Cardiac muscle cell (in vitro differentiated cells and primary cell): ENCODE data around the gene RERE. TPM values are rescaled to one million over a fixed set of nuclear protein-coding genes. Genes with fewer than 3 reads are reported as not detected.

ENCODE experiments used
- DNase-seq, 2 donors: peaks; one replicate each; pipeline versions ENCODE4 v3.0.0 to v3.0.0-alpha.2; 2010 to 2017; ENCODE audit warnings: low read depth in 1 of 2, low spot score in 1 of 2
- H3K27ac ChIP-seq: fragments of 200-600 bp; sonication (generic); 2 replicates; pipeline ENCODE4 v1.5.1; 2016
- H3K27me3 ChIP-seq: fragments of 200-600 bp; sonication (generic); 2 replicates; pipeline ENCODE4 v1.6.0; 2016; ENCODE audit warnings: control low read depth
- H3K36me3 ChIP-seq: fragments of 200-600 bp; sonication (generic); 2 replicates; pipeline ENCODE4 v1.5.1; 2016; ENCODE audit warnings: control low read depth
- H3K4me1 ChIP-seq: fragments of 200-600 bp; sonication (generic); 2 replicates; pipeline ENCODE4 v1.8.1; 2017; ENCODE audit warnings: low read depth, mild to moderate bottlenecking, mixed run types
- H3K4me3 ChIP-seq: fragments of 200-600 bp; sonication (generic); 2 replicates; pipeline ENCODE4 v1.5.1; 2016; ENCODE audit warnings: mild to moderate bottlenecking
- H3K9me3 ChIP-seq: fragments of 200-600 bp; sonication (generic); 2 replicates; pipeline ENCODE4 v1.5.1; 2017; ENCODE audit warnings: low read depth, mild to moderate bottlenecking, control low read depth
- CTCF ChIP-seq: IDR thresholded peaks from 2 replicates; pipeline ENCODE4 v1.5.1; 2012; ENCODE audit warnings: low read depth, mild to moderate bottlenecking, low read length
- polyA plus RNA-seq: library from polyadenylated mRNA; unstranded; fragments of >200 nt; fragmentation: Nextera tagmentation; extraction: Ambion mirVana; gene quantifications from 2 replicates; pipeline ENCODE4 v1.2.1, GENCODE V29; 2016
- total RNA-seq: library from RNA; depleted of rRNA; stranded (reverse); fragments of >200 nt; gene quantifications from 2 replicates; pipeline ENCODE4 v1.2.3, GENCODE V29; 2016

Gene RERE
- total and polyA plus RNA-seq, 2 experiments from 2014 or later: 72.5 to 81.0 TPM

- no peak overlapping the region for H3K4me3 ChIP-seq
- TF ChIP-seq CTCF: peak; percentile 61
- peak; percentile 67 to 82 for DNase-seq
- peak overlapping the region; percentile 50 for H3K27ac ChIP-seq
- H3K9me3 ChIP-seq: no peaks in the 10 kb centered on the region
- H3K4me1 ChIP-seq: peaks cover 31% of the 10 kb centered on the region
- H3K36me3 ChIP-seq: no peaks in the 10 kb centered on the region
- no peaks in the 10 kb centered on the region for H3K27me3 ChIP-seq
Measured at GRCh38 chr1:8409106-8409505, 408.3 kb downstream of the RERE start.

GRCh38 chr1:8408151-8408839 lies 409.1 kb downstream of the RERE start:
- no peaks in the 10 kb centered on the region for H3K27me3 ChIP-seq
- H3K36me3 ChIP-seq: no peaks in the 10 kb centered on the region
- peak overlapping the region; percentile 50 for H3K27ac ChIP-seq
- H3K4me3 ChIP-seq: no peak overlapping the region
- no peaks in the 10 kb centered on the region for H3K9me3 ChIP-seq
- TF ChIP-seq CTCF: no peak
- peak in 1 of 2 donors; percentile 97 for DNase-seq
- H3K4me1 ChIP-seq: peaks cover 31% of the 10 kb centered on the region

- Histone ChIP-seq H3K4me1 (peaks cover 31% of the 10 kb centered on the region), H3K27ac (peak overlapping the region; percentile 50), H3K4me3 (no peak overlapping the region), H3K36me3 (no peaks in the 10 kb centered on the region), H3K9me3 (no peaks in the 10 kb centered on the region), H3K27me3 (no peaks in the 10 kb centered on the region)
- no peak for TF ChIP-seq CTCF
- DNase-seq: no peak
Measured at GRCh38 chr1:8407652-8408051, 409.8 kb downstream of the RERE start.

GRCh38 chr1:8406960-8407359 lies 410.5 kb downstream of the RERE start:
- peak in 1 of 2 donors; percentile 68 for DNase-seq
- no peak for TF ChIP-seq CTCF
- Histone ChIP-seq H3K27me3 (no peaks in the 10 kb centered on the region), H3K27ac (no peak overlapping the region), H3K36me3 (no peaks in the 10 kb centered on the region), H3K9me3 (no peaks in the 10 kb centered on the region), H3K4me1 (peaks cover 31% of the 10 kb centered on the region), H3K4me3 (no peak overlapping the region)

GRCh38 chr1:8406011-8406410 lies 411.4 kb downstream of the RERE start:
- TF ChIP-seq CTCF: no peak
- H3K36me3 ChIP-seq: peaks cover 2% of the 10 kb centered on the region
- no peaks in the 10 kb centered on the region for H3K27me3 ChIP-seq
- H3K4me3 ChIP-seq: no peak overlapping the region
- H3K27ac ChIP-seq: no peak overlapping the region
- H3K9me3 ChIP-seq: no peaks in the 10 kb centered on the region
- DNase-seq: no peak
- H3K4me1 ChIP-seq: peaks cover 31% of the 10 kb centered on the region
